IMR-90 (cell line): ENCODE measurements around the gene MIXL1.

Experiments used
- CEBPB ChIP-seq: IDR thresholded peaks from 2 replicates; pipeline ENCODE4 v1.6.1; 2012; ENCODE audit warnings: low read depth, low read length, improper control_type of control experiment
- MAFK ChIP-seq: IDR thresholded peaks from 2 replicates; pipeline ENCODE4 v1.6.1; 2012; ENCODE audit warnings: low read depth, low read length, improper control_type of control experiment
- MXI1 ChIP-seq: IDR thresholded peaks from 2 replicates; pipeline ENCODE4 v1.6.1; 2012; ENCODE audit warnings: low read depth, mild to moderate bottlenecking, low read length, moderate library complexity, borderline replicate concordance
- NFE2L2 ChIP-seq: fragments of 150-350 bp; IDR thresholded peaks from 2 replicates; pipeline ENCODE4 v1.6.1; 2016; ENCODE audit warnings: low read depth, mild to moderate bottlenecking, low read length
- POLR2A ChIP-seq: IDR thresholded peaks from 2 replicates; pipeline ENCODE4 v1.6.1; 2012; ENCODE audit warnings: mild to moderate bottlenecking, low read depth, low read length
- RAD21 ChIP-seq: IDR thresholded peaks from 2 replicates; pipeline ENCODE4 v1.6.1; 2012; ENCODE audit warnings: low read length, improper control_type of control experiment
- RFX5 ChIP-seq: IDR thresholded peaks from 2 replicates; pipeline ENCODE4 v1.8.0; 2012; ENCODE audit warnings: low read depth, mild to moderate bottlenecking, low read length, moderate library complexity
- USF2 ChIP-seq: fragments of 150-350 bp; IDR thresholded peaks from 2 replicates; pipeline ENCODE4 v1.6.1; 2017; ENCODE audit warnings: mild to moderate bottlenecking, antibody characterized with exemption, low read length, low read depth
- TF ChIP-seq, protein P1 (sequence below): conservative IDR thresholded peaks from 2 replicates; pipeline ENCODE4 v1.5.1; 2012; ENCODE audit warnings: mild to moderate bottlenecking, low read depth, low read length, improper control_type of control experiment

DNA sequence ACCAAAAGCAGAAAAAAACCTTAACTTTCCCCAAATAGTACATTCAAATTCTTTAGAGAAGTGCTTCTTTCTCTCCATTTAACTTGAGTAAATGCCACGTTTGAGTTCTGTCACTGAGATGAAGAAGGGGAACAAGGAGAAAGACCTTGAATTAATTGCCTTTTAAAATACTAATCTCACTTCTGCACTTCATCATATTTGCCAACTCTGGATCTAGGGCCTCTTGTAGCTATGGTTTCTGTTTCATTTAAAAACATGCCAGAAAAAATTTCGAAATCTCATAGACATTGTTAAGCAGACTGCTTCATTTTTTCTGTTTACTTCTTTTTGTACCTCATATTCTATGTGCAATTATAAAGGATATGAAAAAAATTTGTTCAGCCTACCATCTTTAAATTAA is 24.6 kb downstream of the MIXL1 start:
- TF ChIP-seq MAFK (no peak), CEBPB (peak; percentile 21; the same call in 1 of the 2 replicates), POLR2A (no peak), RAD21 (no peak), MXI1 (no peak), NFE2L2 (no peak), RFX5 (no peak), USF2 (no peak)
- TF ChIP-seq, protein P1, sequence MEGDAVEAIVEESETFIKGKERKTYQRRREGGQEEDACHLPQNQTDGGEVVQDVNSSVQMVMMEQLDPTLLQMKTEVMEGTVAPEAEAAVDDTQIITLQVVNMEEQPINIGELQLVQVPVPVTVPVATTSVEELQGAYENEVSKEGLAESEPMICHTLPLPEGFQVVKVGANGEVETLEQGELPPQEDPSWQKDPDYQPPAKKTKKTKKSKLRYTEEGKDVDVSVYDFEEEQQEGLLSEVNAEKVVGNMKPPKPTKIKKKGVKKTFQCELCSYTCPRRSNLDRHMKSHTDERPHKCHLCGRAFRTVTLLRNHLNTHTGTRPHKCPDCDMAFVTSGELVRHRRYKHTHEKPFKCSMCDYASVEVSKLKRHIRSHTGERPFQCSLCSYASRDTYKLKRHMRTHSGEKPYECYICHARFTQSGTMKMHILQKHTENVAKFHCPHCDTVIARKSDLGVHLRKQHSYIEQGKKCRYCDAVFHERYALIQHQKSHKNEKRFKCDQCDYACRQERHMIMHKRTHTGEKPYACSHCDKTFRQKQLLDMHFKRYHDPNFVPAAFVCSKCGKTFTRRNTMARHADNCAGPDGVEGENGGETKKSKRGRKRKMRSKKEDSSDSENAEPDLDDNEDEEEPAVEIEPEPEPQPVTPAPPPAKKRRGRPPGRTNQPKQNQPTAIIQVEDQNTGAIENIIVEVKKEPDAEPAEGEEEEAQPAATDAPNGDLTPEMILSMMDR, result no peak
